HEK293 (cell line): ENCODE data around the gene DYNC1I1.

Experiments
- CTCF ChIA-PET: fragments of 350-600 bp; formaldehyde crosslinking; extraction: SDS; loops from one replicate; lab custom pipeline; 2021; ENCODE audit warnings: antibody characterized with exemption; lab: Yijun Ruan, JAX
- POLR2A ChIA-PET: fragments of 300-600 bp; formaldehyde crosslinking; extraction: SDS; loops from one replicate; lab custom pipeline; 2020; ENCODE audit warnings: antibody characterized with exemption, inconsistent platforms; lab: Yijun Ruan, JAX
- H3K27ac ChIP-seq: fragments of 200-500 bp; sonication (Bioruptor generic); 2 replicates; pipeline ENCODE4 v1.5.1; 2014; ENCODE audit warnings: low read depth, low read length, control low read depth, inconsistent platforms; ENCODE audit errors: extremely low read depth
- H3K36me3 ChIP-seq, 2 experiments: fragments of 200-500 bp in 1 of 2; sonication (Bioruptor generic) in 1 of 2; 1 replicate in 1 of 2; 2 replicates in 1 of 2; pipeline ENCODE4 v1.5.1; 2014 to 2017; ENCODE audit warnings: inconsistent platforms in 2 of 2, low read length in 2 of 2; ENCODE audit not compliant: control insufficient read depth in 2 of 2, insufficient read depth in 1 of 2
- H3K4me1 ChIP-seq: fragments of 200-500 bp; sonication (Bioruptor generic); 2 replicates; pipeline ENCODE4 v1.5.1; 2014; ENCODE audit warnings: mild to moderate bottlenecking, low read length, inconsistent platforms; ENCODE audit not compliant: control insufficient read depth, insufficient read depth
- H3K4me3 ChIP-seq: 2 replicates; pipeline ENCODE4 v1.5.1; 2011; ENCODE audit warnings: low read depth, mild to moderate bottlenecking, control low read depth, low read length, moderate library complexity
- H3K9me3 ChIP-seq: fragments of 200-500 bp; sonication (Bioruptor generic); 2 replicates; pipeline ENCODE4 v1.5.1; 2014; ENCODE audit warnings: low read depth, low read length, inconsistent platforms; ENCODE audit not compliant: control insufficient read depth, insufficient read depth
- EGR2 ChIP-seq: fragments of 450-650 bp; formaldehyde crosslinking; IDR thresholded peaks from 2 replicates; pipeline ENCODE4 v1.5.1; 2016; ENCODE audit warnings: low read depth, missing biosample characterization, missing genetic modification characterization
- PRDM10 ChIP-seq: fragments of 450-650 bp; formaldehyde crosslinking; IDR thresholded peaks from 2 replicates; pipeline ENCODE4 v1.5.1; 2016; ENCODE audit warnings: missing biosample characterization, missing genetic modification characterization
- YY2 ChIP-seq: fragments of 450-650 bp; formaldehyde crosslinking; IDR thresholded peaks from 2 replicates; pipeline ENCODE4 v1.5.1; 2016; ENCODE audit warnings: missing biosample characterization, missing genetic modification characterization
- ZBTB8A ChIP-seq: fragments of 450-650 bp; formaldehyde crosslinking; IDR thresholded peaks from 2 replicates; pipeline ENCODE4 v1.5.1; 2016; ENCODE audit warnings: missing biosample characterization, missing genetic modification characterization
- ZFP69B ChIP-seq: fragments of 450-650 bp; formaldehyde crosslinking; IDR thresholded peaks from 2 replicates; pipeline ENCODE4 v1.5.1; 2016; ENCODE audit warnings: missing biosample characterization, missing genetic modification characterization
- ZNF121 ChIP-seq: fragments of 450-650 bp; formaldehyde crosslinking; IDR thresholded peaks from 2 replicates; pipeline ENCODE4 v1.5.1; 2016; ENCODE audit warnings: missing biosample characterization, missing genetic modification characterization
- ZNF146 ChIP-seq: fragments of 450-650 bp; formaldehyde crosslinking; IDR thresholded peaks from 2 replicates; pipeline ENCODE4 v1.5.1; 2016; ENCODE audit warnings: missing biosample characterization, missing genetic modification characterization
- ZNF221 ChIP-seq: fragments of 450-650 bp; formaldehyde crosslinking; IDR thresholded peaks from 2 replicates; pipeline ENCODE4 v1.5.1; 2017; ENCODE audit warnings: missing biosample characterization, missing genetic modification characterization, borderline replicate concordance
- ZNF280C ChIP-seq: fragments of 450-650 bp; formaldehyde crosslinking; IDR thresholded peaks from 2 replicates; pipeline ENCODE4 v1.5.1; 2016; ENCODE audit warnings: missing biosample characterization, missing genetic modification characterization
- ZNF560 ChIP-seq: fragments of 450-650 bp; formaldehyde crosslinking; IDR thresholded peaks from 2 replicates; pipeline ENCODE4 v1.5.1; 2017; ENCODE audit warnings: missing biosample characterization, missing genetic modification characterization, borderline replicate concordance
- ZNF624 ChIP-seq: fragments of 450-650 bp; formaldehyde crosslinking; IDR thresholded peaks from 2 replicates; pipeline ENCODE4 v1.5.1; 2017; ENCODE audit warnings: missing biosample characterization, missing genetic modification characterization
- ZNF692 ChIP-seq: fragments of 450-650 bp; formaldehyde crosslinking; IDR thresholded peaks from 2 replicates; pipeline ENCODE4 v1.5.1; 2016; ENCODE audit warnings: missing biosample characterization, missing genetic modification characterization
- ZNF707 ChIP-seq: fragments of 450-650 bp; formaldehyde crosslinking; IDR thresholded peaks from 2 replicates; pipeline ENCODE4 v1.5.1; 2016; ENCODE audit warnings: missing biosample characterization, missing genetic modification characterization
- ZNF792 ChIP-seq: fragments of 450-650 bp; formaldehyde crosslinking; IDR thresholded peaks from 2 replicates; pipeline ENCODE4 v1.5.1; 2016; ENCODE audit warnings: missing biosample characterization, missing genetic modification characterization
- TF ChIP-seq, protein P1 (sequence below): fragments of 450-650 bp; formaldehyde crosslinking; IDR thresholded peaks from 2 replicates; pipeline ENCODE4 v1.5.1; 2016; ENCODE audit warnings: missing biosample characterization, missing genetic modification characterization
- TF ChIP-seq, protein P2 (sequence below): fragments of 450-650 bp; formaldehyde crosslinking; IDR thresholded peaks from 2 replicates; pipeline ENCODE4 v1.5.1; 2016; ENCODE audit warnings: missing biosample characterization, missing genetic modification characterization
- TF ChIP-seq, protein P3 (sequence below): fragments of 450-650 bp; formaldehyde crosslinking; conservative IDR thresholded peaks from 2 replicates; pipeline ENCODE4 v1.5.1; 2016; ENCODE audit warnings: low read depth, missing biosample characterization, missing genetic modification characterization

DYNC1I1 gene

GRCh38 chr7:95788884-95789283 is 16.5 kb downstream of the DYNC1I1 start:
- no peaks in the 10 kb centered on the region for H3K9me3 ChIP-seq
- no peak overlapping the region for H3K4me3 ChIP-seq
- H3K27ac ChIP-seq: no peak overlapping the region
- CTCF ChIA-PET: interaction anchor here (0.7 kb wide), 1 partner anchor 65 kb away, joined by 4 read pairs; no protein-coding TSS in a partner anchor
- TF ChIP-seq EGR2: no peak
- TF ChIP-seq ZFP69B (tag by site-specific recombination): no peak
- no peak for TF ChIP-seq ZBTB8A (tag by site-specific recombination)
- TF ChIP-seq ZNF560 (tag by site-specific recombination): no peak
- no peak for TF ChIP-seq ZNF792
- TF ChIP-seq ZNF707 (tag by site-specific recombination): no peak
- TF ChIP-seq ZNF280C (tag by site-specific recombination): no peak
- TF ChIP-seq ZNF146 (tag by site-specific recombination): no peak
- no peak for TF ChIP-seq PRDM10 (tag by site-specific recombination)
- H3K4me1 ChIP-seq: no peaks in the 10 kb centered on the region
- H3K36me3 ChIP-seq: no peaks in the 10 kb centered on the region
- POLR2A ChIA-PET: no interaction called here

GRCh38 chr7:95793658-95794057 is 21.3 kb downstream of the DYNC1I1 start:
- POLR2A ChIA-PET: no interaction called here
- Histone ChIP-seq H3K36me3 (no peaks in the 10 kb centered on the region), H3K4me3 (no peak overlapping the region), H3K27ac (no peak overlapping the region), H3K9me3 (no peaks in the 10 kb centered on the region), H3K4me1 (0 out of 2 replicates have a peak, but pooled peaks cover 5% of the 10 kb centered on the region)
- CTCF ChIA-PET: interaction anchor here (1.1 to 3.2 kb wide), 3 partner anchors 67 to 81 kb away, joined by 3 to 17 read pairs (median 7); no protein-coding TSS in a partner anchor
- no peak for TF ChIP-seq YY2
- TF ChIP-seq ZNF221: no peak
- no peak for TF ChIP-seq ZNF692 (tag by site-specific recombination)
- TF ChIP-seq, protein P1, sequence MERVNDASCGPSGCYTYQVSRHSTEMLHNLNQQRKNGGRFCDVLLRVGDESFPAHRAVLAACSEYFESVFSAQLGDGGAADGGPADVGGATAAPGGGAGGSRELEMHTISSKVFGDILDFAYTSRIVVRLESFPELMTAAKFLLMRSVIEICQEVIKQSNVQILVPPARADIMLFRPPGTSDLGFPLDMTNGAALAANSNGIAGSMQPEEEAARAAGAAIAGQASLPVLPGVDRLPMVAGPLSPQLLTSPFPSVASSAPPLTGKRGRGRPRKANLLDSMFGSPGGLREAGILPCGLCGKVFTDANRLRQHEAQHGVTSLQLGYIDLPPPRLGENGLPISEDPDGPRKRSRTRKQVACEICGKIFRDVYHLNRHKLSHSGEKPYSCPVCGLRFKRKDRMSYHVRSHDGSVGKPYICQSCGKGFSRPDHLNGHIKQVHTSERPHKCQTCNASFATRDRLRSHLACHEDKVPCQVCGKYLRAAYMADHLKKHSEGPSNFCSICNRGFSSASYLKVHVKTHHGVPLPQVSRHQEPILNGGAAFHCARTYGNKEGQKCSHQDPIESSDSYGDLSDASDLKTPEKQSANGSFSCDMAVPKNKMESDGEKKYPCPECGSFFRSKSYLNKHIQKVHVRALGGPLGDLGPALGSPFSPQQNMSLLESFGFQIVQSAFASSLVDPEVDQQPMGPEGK (tag by site-specific recombination): no peak
- TF ChIP-seq ZNF121: no peak
- no peak for TF ChIP-seq ZNF624 (tag by site-specific recombination)
- TF ChIP-seq, protein P2, sequence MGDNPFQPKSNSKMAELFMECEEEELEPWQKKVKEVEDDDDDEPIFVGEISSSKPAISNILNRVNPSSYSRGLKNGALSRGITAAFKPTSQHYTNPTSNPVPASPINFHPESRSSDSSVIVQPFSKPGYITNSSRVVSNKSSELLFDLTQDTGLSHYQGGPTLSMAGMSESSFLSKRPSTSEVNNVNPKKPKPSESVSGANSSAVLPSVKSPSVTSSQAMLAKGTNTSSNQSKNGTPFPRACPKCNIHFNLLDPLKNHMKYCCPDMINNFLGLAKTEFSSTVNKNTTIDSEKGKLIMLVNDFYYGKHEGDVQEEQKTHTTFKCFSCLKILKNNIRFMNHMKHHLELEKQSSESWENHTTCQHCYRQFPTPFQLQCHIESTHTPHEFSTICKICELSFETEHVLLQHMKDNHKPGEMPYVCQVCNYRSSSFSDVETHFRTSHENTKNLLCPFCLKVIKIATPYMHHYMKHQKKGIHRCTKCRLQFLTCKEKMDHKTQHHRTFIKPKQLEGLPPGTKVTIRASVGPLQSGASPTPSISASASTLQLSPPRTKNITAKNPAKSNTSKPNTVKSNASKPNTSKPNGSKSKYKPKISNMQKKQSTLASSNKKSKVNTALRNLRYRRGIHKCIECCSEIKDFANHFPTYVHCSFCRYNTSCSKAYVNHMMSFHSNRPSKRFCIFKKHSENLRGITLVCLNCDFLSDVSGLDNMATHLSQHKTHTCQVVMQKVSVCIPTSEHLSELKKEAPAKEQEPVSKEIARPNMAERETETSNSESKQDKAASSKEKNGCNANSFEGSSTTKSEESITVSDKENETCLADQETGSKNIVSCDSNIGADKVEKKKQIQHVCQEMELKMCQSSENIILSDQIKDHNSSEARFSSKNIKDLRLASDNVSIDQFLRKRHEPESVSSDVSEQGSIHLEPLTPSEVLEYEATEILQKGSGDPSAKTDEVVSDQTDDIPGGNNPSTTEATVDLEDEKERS (tag by site-specific recombination): no peak
- TF ChIP-seq, protein P3, sequence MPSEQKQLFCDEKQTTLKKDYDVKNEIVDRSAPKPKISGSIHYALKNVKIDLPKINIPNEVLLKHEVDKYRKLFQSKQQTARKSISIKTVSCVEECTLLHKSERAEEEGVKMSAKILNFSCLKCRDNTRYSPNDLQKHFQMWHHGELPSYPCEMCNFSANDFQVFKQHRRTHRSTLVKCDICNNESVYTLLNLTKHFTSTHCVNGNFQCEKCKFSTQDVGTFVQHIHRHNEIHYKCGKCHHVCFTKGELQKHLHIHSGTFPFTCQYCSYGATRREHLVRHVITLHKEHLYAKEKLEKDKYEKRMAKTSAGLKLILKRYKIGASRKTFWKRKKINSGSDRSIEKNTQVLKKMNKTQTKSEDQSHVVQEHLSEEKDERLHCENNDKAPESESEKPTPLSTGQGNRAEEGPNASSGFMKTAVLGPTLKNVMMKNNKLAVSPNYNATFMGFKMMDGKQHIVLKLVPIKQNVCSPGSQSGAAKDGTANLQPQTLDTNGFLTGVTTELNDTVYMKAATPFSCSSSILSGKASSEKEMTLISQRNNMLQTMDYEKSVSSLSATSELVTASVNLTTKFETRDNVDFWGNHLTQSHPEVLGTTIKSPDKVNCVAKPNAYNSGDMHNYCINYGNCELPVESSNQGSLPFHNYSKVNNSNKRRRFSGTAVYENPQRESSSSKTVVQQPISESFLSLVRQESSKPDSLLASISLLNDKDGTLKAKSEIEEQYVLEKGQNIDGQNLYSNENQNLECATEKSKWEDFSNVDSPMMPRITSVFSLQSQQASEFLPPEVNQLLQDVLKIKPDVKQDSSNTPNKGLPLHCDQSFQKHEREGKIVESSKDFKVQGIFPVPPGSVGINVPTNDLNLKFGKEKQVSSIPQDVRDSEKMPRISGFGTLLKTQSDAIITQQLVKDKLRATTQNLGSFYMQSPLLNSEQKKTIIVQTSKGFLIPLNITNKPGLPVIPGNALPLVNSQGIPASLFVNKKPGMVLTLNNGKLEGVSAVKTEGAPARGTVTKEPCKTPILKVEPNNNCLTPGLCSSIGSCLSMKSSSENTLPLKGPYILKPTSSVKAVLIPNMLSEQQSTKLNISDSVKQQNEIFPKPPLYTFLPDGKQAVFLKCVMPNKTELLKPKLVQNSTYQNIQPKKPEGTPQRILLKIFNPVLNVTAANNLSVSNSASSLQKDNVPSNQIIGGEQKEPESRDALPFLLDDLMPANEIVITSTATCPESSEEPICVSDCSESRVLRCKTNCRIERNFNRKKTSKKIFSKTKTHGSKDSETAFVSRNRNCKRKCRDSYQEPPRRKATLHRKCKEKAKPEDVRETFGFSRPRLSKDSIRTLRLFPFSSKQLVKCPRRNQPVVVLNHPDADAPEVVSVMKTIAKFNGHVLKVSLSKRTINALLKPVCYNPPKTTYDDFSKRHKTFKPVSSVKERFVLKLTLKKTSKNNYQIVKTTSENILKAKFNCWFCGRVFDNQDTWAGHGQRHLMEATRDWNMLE: no peak
